ES-I3 (cell line): ENCODE results near the gene PTPN4.
A peak's percentile ranks its signal among the peaks of the same experiment; 100 is the strongest.
"Not testable (repeated sequence)": the region's sequence is repeated elsewhere in the genome, so short reads cannot be mapped to it uniquely, and the experiment has no call there.

ENCODE experiments used
- H3K36me3 ChIP-seq: 2 replicates; pipeline ENCODE4 v1.6.1; 2013; ENCODE audit warnings: mild to moderate bottlenecking, low read length, control low read depth, moderate library complexity; ENCODE audit not compliant: insufficient read depth
- H3K4me1 ChIP-seq: 2 replicates; pipeline ENCODE4 v1.6.1; 2013; ENCODE audit warnings: mild to moderate bottlenecking, control low read depth, low read length; ENCODE audit not compliant: insufficient read depth
- H3K9ac ChIP-seq: 2 replicates; pipeline ENCODE4 v1.6.1; 2013; ENCODE audit warnings: low read depth, mild to moderate bottlenecking, low read length, moderate library complexity
- H3K9me3 ChIP-seq: 2 replicates; pipeline ENCODE4 v1.6.1; 2013; ENCODE audit warnings: mild to moderate bottlenecking, low read length, moderate library complexity; ENCODE audit not compliant: control insufficient read depth, insufficient read depth

PTPN4 gene

DNA sequence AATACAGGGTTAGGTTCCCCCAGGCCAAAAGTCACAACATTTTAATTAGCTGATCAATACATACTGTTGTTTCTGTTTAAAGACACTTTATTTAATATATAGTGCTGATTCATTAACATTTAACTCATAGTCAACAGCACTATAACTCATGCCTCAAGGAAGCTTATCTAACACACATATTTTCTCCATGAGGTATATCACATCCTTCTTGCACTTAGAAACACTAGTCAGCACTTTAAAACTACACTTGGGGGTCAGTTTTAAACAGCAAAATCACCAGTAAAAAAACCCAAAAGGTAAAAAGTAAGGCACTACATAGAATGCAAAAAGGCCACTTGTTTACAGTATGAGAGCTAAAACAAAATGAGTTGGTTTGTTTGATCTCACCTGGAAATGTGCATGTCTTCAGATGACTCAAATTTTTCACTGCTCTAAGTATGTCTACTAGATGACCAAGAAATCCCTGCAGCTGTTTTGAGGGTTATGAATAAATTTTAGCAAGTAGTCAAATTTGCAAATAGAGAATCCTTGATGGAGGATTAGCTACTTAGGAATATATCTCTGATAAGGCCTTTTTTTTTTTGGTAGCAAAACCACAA lies 199.0 kb downstream of the PTPN4 start:
- Histone ChIP-seq H3K9me3 (peaks cover 16% of the 10 kb centered on the region), H3K4me1 (no peaks in the 10 kb centered on the region; the same call in 1 of the 2 replicates), H3K36me3 (no peaks in the 10 kb centered on the region; the same call in none of the 2 replicates), H3K9ac (no peak overlapping the region)

DNA sequence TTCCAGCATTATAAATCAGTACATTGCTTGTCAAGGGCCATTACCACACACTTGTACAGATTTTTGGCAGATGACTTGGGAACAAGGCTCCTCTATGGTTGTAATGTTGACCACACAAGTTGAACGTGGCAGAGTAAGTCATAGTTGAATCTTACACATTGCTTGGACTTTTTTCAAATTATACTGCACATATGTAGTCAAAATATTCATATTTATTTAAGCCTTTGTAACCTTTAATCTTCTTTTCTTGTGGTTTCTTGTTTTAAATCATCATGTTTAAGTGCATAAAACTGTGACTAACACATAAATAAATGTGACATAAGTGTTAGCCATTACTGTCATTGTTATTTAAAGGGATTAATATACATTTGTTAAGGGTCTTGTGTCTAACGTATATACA lies 201.1 kb downstream of the PTPN4 start:
- Histone ChIP-seq H3K36me3 (no peaks in the 10 kb centered on the region; the same call in none of the 2 replicates), H3K9ac (no peak overlapping the region), H3K4me1 (no peaks in the 10 kb centered on the region; the same call in 1 of the 2 replicates), H3K9me3 (peaks cover 16% of the 10 kb centered on the region)

GRCh38 chr2:119981896-119982295 lies 222.2 kb downstream of the PTPN4 start:
- Histone ChIP-seq H3K9ac (no peak overlapping the region), H3K36me3 (no peaks in the 10 kb centered on the region; the same call in 1 of the 2 replicates), H3K4me1 (no peaks in the 10 kb centered on the region)

DNA sequence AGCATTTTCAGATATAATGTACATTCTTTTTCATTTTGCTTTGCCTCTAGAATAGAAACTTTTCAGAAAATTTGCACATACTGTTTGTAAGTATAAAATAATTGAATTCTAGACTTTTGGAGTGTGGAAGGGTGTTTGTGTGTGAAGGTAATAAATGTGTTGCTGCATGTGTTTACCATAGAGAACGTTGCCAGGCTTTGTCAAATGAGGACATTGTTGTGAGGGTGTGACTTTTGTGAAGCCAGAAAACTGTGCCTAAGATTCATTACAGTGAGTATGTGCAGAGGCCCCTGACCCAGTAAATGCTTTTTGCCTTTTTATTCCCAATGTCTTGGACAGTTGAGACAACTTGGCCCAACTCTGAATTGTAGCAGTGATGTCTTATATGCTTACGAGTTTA lies 222.8 kb downstream of the PTPN4 start:
- Histone ChIP-seq H3K36me3 (no peaks in the 10 kb centered on the region), H3K4me1 (no peaks in the 10 kb centered on the region), H3K9me3 (no peaks in the 10 kb centered on the region), H3K9ac (no peak overlapping the region)

More at GRCh38 chr2:119981896-119982295, 222.2 kb downstream of the PTPN4 start:
- no peaks in the 10 kb centered on the region for H3K9me3 ChIP-seq

- no peaks in the 10 kb centered on the region for H3K36me3 ChIP-seq
- H3K9me3 ChIP-seq: peaks cover 1% of the 10 kb centered on the region
- H3K9ac ChIP-seq: no peak overlapping the region
- no peaks in the 10 kb centered on the region for H3K4me1 ChIP-seq
These were observed 223.4 kb downstream of the PTPN4 start for GRCh38 chr2:119983108-119983507.

- no peak overlapping the region for H3K9ac ChIP-seq
- no peaks in the 10 kb centered on the region for H3K4me1 ChIP-seq
- H3K9me3 ChIP-seq: no peaks in the 10 kb centered on the region
- H3K36me3 ChIP-seq: no peaks in the 10 kb centered on the region
These were observed 236.4 kb downstream of the PTPN4 start for GRCh38 chr2:119996148-119996547.

GRCh38 chr2:119996896-119997891 lies 237.5 kb downstream of the PTPN4 start:
- H3K4me1 ChIP-seq, H3K36me3 ChIP-seq: not testable (repeated sequence)

DNA sequence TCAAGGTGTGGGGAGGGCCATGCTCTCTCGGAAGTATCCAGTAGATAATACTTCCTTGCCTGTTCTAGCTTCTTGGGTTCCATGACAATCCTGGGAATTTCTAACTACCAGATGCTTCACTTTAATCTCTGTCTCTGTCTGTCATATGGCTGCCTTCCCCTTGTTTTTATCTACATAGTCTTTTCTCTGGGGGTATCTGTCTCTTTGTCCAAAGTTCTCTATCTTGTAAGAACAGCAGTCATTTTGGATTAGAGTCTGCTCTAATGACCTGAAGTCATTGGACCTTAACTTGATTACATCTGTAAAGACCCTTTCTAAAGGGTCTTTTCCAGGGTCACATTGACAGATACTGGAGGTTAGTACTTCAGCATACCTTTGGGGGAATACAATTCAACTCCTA lies 241.7 kb downstream of the PTPN4 start:
- Histone ChIP-seq H3K9ac (no peak overlapping the region), H3K36me3 (no peaks in the 10 kb centered on the region), H3K4me1 (peaks cover 2% of the 10 kb centered on the region; the same call in 1 of the 2 replicates), H3K9me3 (no peaks in the 10 kb centered on the region)

More at GRCh38 chr2:119996896-119997891, 237.5 kb downstream of the PTPN4 start:
- not testable (repeated sequence) for H3K9me3 ChIP-seq, H3K9ac ChIP-seq

- no peaks in the 10 kb centered on the region for H3K36me3 ChIP-seq
- no peak overlapping the region for H3K9ac ChIP-seq
- H3K9me3 ChIP-seq: no peaks in the 10 kb centered on the region
- peaks cover 6% of the 10 kb centered on the region; the same call in 1 of the 2 replicates for H3K4me1 ChIP-seq
These were observed 244.5 kb downstream of the PTPN4 start for GRCh38 chr2:120004254-120004653.

- Histone ChIP-seq H3K9me3 (no peaks in the 10 kb centered on the region), H3K36me3 (no peaks in the 10 kb centered on the region), H3K4me1 (peaks cover 6% of the 10 kb centered on the region; the same call in 1 of the 2 replicates), H3K9ac (no peak overlapping the region)
These were observed 246.3 kb downstream of the PTPN4 start for GRCh38 chr2:120005834-120006521.

GRCh38 chr2:120007851-120008250 lies 248.1 kb downstream of the PTPN4 start:
- Histone ChIP-seq H3K9me3 (no peaks in the 10 kb centered on the region), H3K4me1 (peaks cover 9% of the 10 kb centered on the region; the same call in 1 of the 2 replicates), H3K9ac (no peak overlapping the region), H3K36me3 (no peaks in the 10 kb centered on the region)

DNA sequence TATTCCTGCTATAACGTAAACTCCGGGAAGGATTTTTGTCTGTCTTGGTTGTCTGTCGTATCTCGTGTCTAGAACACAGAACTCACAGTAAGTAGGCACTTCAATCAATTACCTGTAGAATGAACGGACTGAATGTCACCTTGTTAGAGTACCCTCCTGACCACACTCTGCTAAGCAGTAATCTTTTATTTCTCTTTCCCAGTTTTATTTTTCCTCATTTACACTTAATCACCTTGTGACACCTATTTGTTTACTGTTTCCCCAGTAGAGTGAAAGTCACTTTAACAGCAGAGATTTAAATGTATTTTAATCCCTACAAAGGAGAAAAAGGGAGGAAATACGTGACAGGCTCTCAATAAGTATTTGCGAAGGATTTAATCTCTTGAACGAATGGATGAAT lies 252.6 kb downstream of the PTPN4 start:
- peak overlapping the region; percentile 87; the same call in 1 of the 2 replicates for H3K9ac ChIP-seq
- H3K4me1 ChIP-seq: peaks cover 13% of the 10 kb centered on the region
- H3K9me3 ChIP-seq: no peaks in the 10 kb centered on the region
- H3K36me3 ChIP-seq: no peaks in the 10 kb centered on the region

- peaks cover 14% of the 10 kb centered on the region for H3K4me1 ChIP-seq
- H3K9me3 ChIP-seq: no peaks in the 10 kb centered on the region
- H3K36me3 ChIP-seq: no peaks in the 10 kb centered on the region
- H3K9ac ChIP-seq: peak within 1 kb of the TSS; percentile 87
These were observed 253.3 kb downstream of the PTPN4 start, which contains the start of gene EPB41L5 for GRCh38 chr2:120012771-120013596. EPB41L5 (plus strand) TSS chr2:120013077; CDS start chr2:120019085, 6,008 bp downstream.
